HEK293T (cell line): ENCODE data around the gene UGT1A1.

Experiments used
- ARNT ChIP-seq: fragments of 450-650 bp; IDR thresholded peaks from 2 replicates; pipeline ENCODE4 v1.6.1; 2017; ENCODE audit warnings: mild to moderate bottlenecking
- BHLHE40 ChIP-seq: fragments of 450-650 bp; IDR thresholded peaks from 2 replicates; pipeline ENCODE4 v1.6.1; 2016; ENCODE audit warnings: mild to moderate bottlenecking, moderate library complexity, borderline replicate concordance
- CTBP1 ChIP-seq: fragments of 450-650 bp; IDR thresholded peaks from 2 replicates; pipeline ENCODE4 v1.6.1; 2016; ENCODE audit warnings: borderline replicate concordance
- ELF4 ChIP-seq: fragments of 450-650 bp; IDR thresholded peaks from 2 replicates; pipeline ENCODE4 v1.6.1; 2017; ENCODE audit warnings: antibody characterized with exemption
- FOXA1 ChIP-seq: fragments of 450-650 bp; IDR thresholded peaks from 2 replicates; pipeline ENCODE4 v1.6.1; 2016; ENCODE audit warnings: mild to moderate bottlenecking
- FOXM1 ChIP-seq: fragments of 450-650 bp; IDR thresholded peaks from 2 replicates; pipeline ENCODE4 v1.6.1; 2017; ENCODE audit warnings: mild to moderate bottlenecking, borderline replicate concordance
- NFRKB ChIP-seq: fragments of 450-650 bp; IDR thresholded peaks from 2 replicates; pipeline ENCODE4 v1.6.1; 2016; ENCODE audit warnings: mild to moderate bottlenecking, moderate library complexity
- SP1 ChIP-seq: fragments of 450-650 bp; IDR thresholded peaks from 2 replicates; pipeline ENCODE4 v1.6.1; 2017
- SUZ12 ChIP-seq: fragments of 450-650 bp; IDR thresholded peaks from 2 replicates; pipeline ENCODE4 v1.6.1; 2016; ENCODE audit warnings: mild to moderate bottlenecking
- TARDBP ChIP-seq: fragments of 450-650 bp; IDR thresholded peaks from 2 replicates; pipeline ENCODE4 v1.6.1; 2016
- TF ChIP-seq, protein P1 (sequence below): fragments of 450-650 bp; IDR thresholded peaks from 2 replicates; pipeline ENCODE4 v1.6.1; 2016

DNA sequence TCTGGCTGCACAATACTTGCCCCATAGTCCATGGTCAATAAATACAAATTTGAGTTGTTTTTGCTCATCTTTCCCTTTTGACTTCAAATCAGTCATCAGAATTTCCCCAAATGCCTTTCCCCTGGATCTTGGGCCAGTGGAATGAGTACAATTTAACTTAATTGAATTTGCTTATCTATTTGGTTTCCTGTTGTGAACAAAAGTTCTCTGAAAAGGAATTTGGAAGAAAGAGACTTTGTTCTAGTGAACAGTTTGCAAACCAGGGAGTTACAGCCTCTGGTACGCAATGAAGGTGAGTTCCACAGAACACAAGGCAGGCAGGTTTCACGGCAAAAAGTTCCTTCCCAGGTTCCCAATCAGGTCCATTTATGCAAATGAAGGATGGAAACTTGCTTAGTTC lies 1.2 kb upstream of the UGT1A1 start:
- TF ChIP-seq NFRKB (no peak), TARDBP (no peak), FOXM1 (no peak), SUZ12 (no peak), BHLHE40 (no peak), CTBP1 (no peak), SP1 (no peak), ARNT (no peak), ELF4 (no peak), FOXA1 (no peak)
- TF ChIP-seq, protein P1, sequence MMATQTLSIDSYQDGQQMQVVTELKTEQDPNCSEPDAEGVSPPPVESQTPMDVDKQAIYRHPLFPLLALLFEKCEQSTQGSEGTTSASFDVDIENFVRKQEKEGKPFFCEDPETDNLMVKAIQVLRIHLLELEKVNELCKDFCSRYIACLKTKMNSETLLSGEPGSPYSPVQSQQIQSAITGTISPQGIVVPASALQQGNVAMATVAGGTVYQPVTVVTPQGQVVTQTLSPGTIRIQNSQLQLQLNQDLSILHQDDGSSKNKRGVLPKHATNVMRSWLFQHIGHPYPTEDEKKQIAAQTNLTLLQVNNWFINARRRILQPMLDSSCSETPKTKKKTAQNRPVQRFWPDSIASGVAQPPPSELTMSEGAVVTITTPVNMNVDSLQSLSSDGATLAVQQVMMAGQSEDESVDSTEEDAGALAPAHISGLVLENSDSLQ: no peak
